K562 (cell line): ENCODE results near the gene PLPP7. TPM values are rescaled to one million over a fixed set of nuclear protein-coding genes. Genes with fewer than 3 reads are reported as not detected.

ENCODE experiments used
- GATAD2B ChIP-seq: fragments of 450-650 bp; IDR thresholded peaks from 2 replicates; pipeline ENCODE4 v1.6.1; 2017; ENCODE audit warnings: mild to moderate bottlenecking, borderline replicate concordance
- HDAC8 ChIP-seq: fragments of 450-650 bp; IDR thresholded peaks from 2 replicates; pipeline ENCODE4 v1.6.1; 2016; ENCODE audit warnings: mild to moderate bottlenecking, missing genetic modification characterization, moderate library complexity, missing compliant biosample characterization
- MIER1 ChIP-seq: fragments of 450-650 bp; IDR thresholded peaks from 2 replicates; pipeline ENCODE4 v1.6.1; 2016; ENCODE audit warnings: antibody characterized with exemption, mild to moderate bottlenecking, low read depth
- NR2C1 ChIP-seq, 2 experiments: fragments of 450-650 bp; IDR thresholded peaks; 2 replicates each; pipeline ENCODE4 v1.6.1; 2017; ENCODE audit warnings: mild to moderate bottlenecking in 2 of 2, antibody characterized with exemption in 1 of 2, inconsistent platforms in 1 of 2, missing compliant biosample characterization in 1 of 2, missing genetic modification characterization in 1 of 2
- ZNF224 ChIP-seq: sonication (generic); formaldehyde crosslinking; IDR thresholded peaks from 2 replicates; pipeline ENCODE4 v1.8.0; 2022; ENCODE audit warnings: mild to moderate bottlenecking, missing genetic modification reagents
- ZNF24 ChIP-seq: fragments of 450-650 bp; IDR thresholded peaks from 2 replicates; pipeline ENCODE4 v1.6.1; 2016
- ZNF354B ChIP-seq: fragments of 250-450 bp; sonication (Bioruptor Pico); IDR thresholded peaks from 2 replicates; pipeline ENCODE4 v1.4.0; 2020
- polyA plus RNA-seq, 8 experiments: library from polyadenylated mRNA; depleted of rRNA in 4 of 8; stranded (reverse) in 5 of 8; unstranded in 3 of 8; fragments of >200 nt; fragmentation: Nextera tagmentation in 2 of 8; fragmentation: Illumina TruSeq in 1 of 8; extraction: Ambion mirVana in 2 of 8; extraction: Trizol in 1 of 8; gene quantifications; 2 replicates each; pipeline versions ENCODE4 v1.2.1 to v1.2.3, GENCODE V29; 2011 to 2014; ENCODE audit warnings: inconsistent platforms in 1 of 8, missing spikeins in 1 of 8
- total RNA-seq, 7 experiments: library from RNA; depleted of rRNA in 6 of 7; stranded (reverse); fragments of >200 nt in 6 of 7; fragmentation: Illumina TruSeq in 2 of 7; extraction: Trizol in 2 of 7; gene quantifications; 2 replicates each; pipeline versions ENCODE4 v1.2.1 to v1.2.3, GENCODE V29; 2011 to 2021; ENCODE audit warnings: low replicate concordance in 1 of 7
- TF ChIP-seq, protein P1 (sequence below), 2 experiments: fragments of 250-450 bp in 1 of 2; fragments of 450-650 bp in 1 of 2; sonication (Bioruptor Pico) in 1 of 2; IDR thresholded peaks; 2 replicates each; pipeline versions ENCODE4 v1.6.1 to v1.8.0; 2016 to 2021; ENCODE audit warnings: mild to moderate bottlenecking in 2 of 2, moderate library complexity in 2 of 2, missing compliant biosample characterization in 1 of 2, missing genetic modification characterization in 1 of 2
- TF ChIP-seq, protein P2 (sequence below): sonication (generic); formaldehyde crosslinking; IDR thresholded peaks from 2 replicates; pipeline ENCODE4 v1.8.0; 2022; ENCODE audit warnings: mild to moderate bottlenecking, missing genetic modification reagents
- TF ChIP-seq, protein P3 (sequence below), 2 experiments: fragments of 450-650 bp in 1 of 2; sonication (generic) in 1 of 2; formaldehyde crosslinking in 1 of 2; IDR thresholded peaks; 2 replicates each; pipeline versions ENCODE4 v1.7.1 to v1.9.0; 2016 to 2022; ENCODE audit warnings: inconsistent platforms in 1 of 2, mild to moderate bottlenecking in 1 of 2, missing genetic modification reagents in 1 of 2

The PLPP7 gene
- total and polyA plus RNA-seq, 9 of the 15 experiments (the other 6 are each of a cell fraction or from before 2014, with no cell fraction given), result 0.09 to 0.93 (median 0.18) TPM; not detected in 4

DNA sequence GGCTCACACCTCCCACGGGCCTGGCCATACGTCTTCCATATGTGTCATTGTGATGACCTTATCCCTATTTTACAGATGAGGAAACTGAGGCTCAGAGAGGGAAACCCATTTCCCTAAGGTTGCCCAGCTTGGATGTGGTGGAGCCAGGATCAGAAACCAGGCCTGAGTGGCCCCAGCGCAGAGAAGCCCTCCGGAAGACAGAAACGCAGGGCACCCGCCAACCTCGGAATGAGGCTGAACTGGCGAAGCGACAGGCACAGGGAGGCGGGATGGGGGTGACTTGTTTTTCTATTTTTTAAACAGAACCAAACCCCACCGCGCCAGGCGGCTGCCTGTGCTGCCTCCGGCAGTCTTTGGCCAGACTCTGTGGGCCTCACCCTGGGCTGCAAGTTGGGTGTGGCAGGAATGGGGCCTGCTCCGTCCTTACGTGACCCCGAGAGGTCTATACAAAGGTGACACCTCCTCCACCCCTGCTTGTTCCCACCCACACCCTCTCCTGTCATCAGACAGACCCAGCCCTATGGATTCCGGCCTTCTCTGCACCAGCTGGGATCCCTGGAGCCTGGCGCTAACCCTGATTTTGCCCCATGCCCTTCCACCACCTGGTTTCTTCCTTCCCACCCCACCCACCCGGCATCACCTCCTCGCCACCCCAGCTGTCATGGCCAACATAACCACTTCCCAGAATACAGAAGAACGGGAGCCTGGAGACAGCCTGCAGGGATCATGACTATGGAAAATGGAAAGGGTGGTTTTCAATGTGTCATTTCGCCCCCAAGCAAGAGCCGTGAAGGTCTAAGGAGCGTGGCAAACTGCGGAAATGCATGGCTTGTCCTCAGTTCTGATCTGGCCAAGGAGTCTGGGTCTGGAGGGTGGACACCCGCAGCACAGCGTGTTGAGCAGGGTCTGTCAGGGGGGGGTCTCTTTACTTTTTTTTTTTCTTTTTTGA lies 23.6 kb downstream of the PLPP7 start (continued):
- TF ChIP-seq, protein P1, sequence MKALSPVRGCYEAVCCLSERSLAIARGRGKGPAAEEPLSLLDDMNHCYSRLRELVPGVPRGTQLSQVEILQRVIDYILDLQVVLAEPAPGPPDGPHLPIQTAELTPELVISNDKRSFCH (CRISPR knock-in tag; IDR thresholded peaks at IDR 0.05), result no peak
- TF ChIP-seq, protein P1 (tag; IDR thresholded peaks at IDR 0.05), result no peak
- TF ChIP-seq ZNF354B (no peak), ZNF224 (CRISPR knock-in tag) (no peak), HDAC8 (tag) (peak; percentile 26; the same call in 1 of the 2 replicates), MIER1 (no peak), GATAD2B (no peak), NR2C1 (IDR thresholded peaks at IDR 0.05) (no peak), NR2C1 (tag; IDR thresholded peaks at IDR 0.05) (peak; percentile 49; the same call in 1 of the 2 replicates), ZNF24 (no peak)
- TF ChIP-seq, protein P2, sequence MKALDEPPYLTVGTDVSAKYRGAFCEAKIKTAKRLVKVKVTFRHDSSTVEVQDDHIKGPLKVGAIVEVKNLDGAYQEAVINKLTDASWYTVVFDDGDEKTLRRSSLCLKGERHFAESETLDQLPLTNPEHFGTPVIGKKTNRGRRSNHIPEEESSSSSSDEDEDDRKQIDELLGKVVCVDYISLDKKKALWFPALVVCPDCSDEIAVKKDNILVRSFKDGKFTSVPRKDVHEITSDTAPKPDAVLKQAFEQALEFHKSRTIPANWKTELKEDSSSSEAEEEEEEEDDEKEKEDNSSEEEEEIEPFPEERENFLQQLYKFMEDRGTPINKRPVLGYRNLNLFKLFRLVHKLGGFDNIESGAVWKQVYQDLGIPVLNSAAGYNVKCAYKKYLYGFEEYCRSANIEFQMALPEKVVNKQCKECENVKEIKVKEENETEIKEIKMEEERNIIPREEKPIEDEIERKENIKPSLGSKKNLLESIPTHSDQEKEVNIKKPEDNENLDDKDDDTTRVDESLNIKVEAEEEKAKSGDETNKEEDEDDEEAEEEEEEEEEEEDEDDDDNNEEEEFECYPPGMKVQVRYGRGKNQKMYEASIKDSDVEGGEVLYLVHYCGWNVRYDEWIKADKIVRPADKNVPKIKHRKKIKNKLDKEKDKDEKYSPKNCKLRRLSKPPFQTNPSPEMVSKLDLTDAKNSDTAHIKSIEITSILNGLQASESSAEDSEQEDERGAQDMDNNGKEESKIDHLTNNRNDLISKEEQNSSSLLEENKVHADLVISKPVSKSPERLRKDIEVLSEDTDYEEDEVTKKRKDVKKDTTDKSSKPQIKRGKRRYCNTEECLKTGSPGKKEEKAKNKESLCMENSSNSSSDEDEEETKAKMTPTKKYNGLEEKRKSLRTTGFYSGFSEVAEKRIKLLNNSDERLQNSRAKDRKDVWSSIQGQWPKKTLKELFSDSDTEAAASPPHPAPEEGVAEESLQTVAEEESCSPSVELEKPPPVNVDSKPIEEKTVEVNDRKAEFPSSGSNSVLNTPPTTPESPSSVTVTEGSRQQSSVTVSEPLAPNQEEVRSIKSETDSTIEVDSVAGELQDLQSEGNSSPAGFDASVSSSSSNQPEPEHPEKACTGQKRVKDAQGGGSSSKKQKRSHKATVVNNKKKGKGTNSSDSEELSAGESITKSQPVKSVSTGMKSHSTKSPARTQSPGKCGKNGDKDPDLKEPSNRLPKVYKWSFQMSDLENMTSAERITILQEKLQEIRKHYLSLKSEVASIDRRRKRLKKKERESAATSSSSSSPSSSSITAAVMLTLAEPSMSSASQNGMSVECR (CRISPR knock-in tag), result no peak
- TF ChIP-seq, protein P3, sequence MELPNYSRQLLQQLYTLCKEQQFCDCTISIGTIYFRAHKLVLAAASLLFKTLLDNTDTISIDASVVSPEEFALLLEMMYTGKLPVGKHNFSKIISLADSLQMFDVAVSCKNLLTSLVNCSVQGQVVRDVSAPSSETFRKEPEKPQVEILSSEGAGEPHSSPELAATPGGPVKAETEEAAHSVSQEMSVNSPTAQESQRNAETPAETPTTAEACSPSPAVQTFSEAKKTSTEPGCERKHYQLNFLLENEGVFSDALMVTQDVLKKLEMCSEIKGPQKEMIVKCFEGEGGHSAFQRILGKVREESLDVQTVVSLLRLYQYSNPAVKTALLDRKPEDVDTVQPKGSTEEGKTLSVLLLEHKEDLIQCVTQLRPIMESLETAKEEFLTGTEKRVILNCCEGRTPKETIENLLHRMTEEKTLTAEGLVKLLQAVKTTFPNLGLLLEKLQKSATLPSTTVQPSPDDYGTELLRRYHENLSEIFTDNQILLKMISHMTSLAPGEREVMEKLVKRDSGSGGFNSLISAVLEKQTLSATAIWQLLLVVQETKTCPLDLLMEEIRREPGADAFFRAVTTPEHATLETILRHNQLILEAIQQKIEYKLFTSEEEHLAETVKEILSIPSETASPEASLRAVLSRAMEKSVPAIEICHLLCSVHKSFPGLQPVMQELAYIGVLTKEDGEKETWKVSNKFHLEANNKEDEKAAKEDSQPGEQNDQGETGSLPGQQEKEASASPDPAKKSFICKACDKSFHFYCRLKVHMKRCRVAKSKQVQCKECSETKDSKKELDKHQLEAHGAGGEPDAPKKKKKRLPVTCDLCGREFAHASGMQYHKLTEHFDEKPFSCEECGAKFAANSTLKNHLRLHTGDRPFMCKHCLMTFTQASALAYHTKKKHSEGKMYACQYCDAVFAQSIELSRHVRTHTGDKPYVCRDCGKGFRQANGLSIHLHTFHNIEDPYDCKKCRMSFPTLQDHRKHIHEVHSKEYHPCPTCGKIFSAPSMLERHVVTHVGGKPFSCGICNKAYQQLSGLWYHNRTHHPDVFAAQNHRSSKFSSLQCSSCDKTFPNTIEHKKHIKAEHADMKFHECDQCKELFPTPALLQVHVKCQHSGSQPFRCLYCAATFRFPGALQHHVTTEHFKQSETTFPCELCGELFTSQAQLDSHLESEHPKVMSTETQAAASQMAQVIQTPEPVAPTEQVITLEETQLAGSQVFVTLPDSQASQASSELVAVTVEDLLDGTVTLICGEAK (IDR thresholded peaks at IDR 0.05), result no peak
- TF ChIP-seq, protein P3 (CRISPR knock-in tag; IDR thresholded peaks at IDR 0.05), result no peak
